T follicular helper cell (primary cell): Measurements from ENCODE around the gene CACNG1.

Experiments
- DNase-seq: peaks from one replicate; pipeline ENCODE4 v3.0.0-alpha.2; 2020; ENCODE audit warnings: low read depth

The CACNG1 gene

DNA sequence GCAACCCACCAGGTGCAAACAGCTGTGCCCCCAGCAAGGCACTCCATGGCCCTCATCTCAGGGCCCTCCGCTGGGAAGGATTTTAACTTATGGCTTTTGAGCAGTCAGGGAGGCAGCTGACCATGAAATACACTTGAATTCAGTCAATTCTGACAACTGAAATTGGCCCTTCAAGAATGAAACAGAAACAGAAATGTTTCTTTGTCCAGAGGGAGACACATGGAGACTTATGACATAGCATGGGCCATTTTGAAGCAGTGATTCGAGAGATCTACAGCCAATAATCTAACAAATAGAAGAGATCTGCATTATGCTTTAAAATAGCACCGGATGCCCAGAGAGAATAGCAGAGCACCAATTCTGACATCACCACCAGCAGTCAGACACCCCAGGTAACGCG lies 7.5 kb downstream of the CACNG1 start:
- no peak for DNase-seq

DNA sequence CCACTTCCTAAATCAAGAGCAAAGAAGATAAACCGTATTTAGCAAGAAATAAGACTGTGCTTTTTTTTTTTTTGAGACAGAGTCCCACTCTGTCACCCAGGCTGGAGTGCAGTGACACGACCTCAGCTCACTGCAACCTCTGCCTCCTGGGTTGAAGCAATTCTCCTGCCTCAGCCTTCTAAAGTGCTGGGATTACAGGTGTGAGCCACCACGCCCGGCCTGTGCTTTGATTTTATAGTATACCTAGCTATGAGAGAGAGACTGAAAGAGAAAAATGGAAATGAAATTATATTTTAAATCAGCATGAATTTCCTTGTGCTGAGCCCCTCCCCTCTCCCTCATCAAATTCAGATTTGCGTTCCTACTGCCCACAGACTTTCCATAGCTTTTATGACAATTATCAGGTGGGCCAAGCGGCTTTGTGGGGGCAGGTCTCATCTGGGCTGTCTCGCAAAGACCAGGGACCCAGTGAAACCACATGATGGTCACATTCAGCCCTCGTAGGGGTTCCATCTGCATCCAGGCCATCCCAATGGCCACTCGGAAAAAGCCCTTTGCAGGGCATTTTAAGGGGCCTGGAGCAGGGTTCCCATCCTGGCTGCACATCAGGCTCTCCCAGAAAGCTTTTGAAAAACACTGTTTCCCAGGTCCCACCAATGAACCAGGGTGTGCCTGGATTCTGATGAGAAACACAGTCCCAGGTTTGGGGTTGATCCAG lies 8.5 kb downstream of the CACNG1 start:
- no peak for DNase-seq

DNA sequence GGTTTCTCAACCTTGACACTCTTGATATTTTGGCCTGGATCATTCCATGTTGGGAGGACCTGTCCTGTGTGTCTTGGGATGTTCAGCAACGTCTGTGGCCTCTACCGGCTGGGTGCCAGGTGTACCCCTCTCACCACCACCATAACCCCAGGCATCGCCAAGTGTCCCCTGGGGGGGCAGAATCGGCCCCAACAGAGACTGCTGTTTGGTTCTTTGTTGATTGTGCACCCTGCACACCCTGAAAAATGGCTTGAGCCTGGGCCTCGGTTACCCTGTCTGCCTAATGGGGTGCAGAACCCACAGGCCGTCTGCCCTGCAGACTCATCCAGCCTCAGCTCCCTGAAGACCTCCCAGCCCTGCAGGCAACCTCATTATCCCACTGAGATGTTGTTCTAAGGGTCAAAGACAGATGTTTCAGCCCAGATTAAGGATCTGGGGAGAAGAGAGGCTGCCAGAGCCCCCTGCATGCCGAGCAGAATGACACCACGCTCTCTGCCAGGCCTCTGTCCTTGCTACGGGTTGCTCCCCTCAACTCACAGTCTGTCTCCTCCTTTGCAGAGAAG lies 9.2 kb downstream of the CACNG1 start:
- DNase-seq = no peak

DNA sequence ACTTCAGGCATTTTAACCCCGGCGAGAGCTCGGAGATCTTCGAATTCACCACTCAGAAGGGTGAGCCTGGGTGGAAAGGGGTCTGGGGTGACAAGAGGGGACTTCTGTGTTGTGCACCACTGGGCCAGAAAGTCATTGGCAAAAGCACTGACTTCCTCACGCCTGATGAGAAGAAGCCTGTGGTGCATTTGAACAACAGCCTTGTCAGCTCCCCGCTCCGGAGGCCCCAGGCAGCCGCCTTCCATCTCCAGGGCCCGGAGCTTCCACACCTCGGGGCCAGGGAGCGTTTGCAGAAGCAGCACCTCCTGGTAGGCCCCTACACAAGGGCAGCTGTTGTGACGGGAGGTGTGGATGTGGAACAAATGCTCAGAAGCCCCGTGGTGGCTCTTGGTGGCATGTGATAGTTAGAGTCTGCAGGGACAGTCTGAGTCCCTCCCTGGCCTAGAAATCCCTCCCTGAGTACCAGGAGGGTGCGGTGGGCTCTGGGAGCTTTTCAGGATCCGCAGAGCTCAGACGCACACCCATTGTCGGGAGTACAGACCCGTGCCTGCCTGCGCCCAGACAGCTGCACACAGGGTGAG lies 9.7 kb downstream of the CACNG1 start:
- no peak for DNase-seq

DNA sequence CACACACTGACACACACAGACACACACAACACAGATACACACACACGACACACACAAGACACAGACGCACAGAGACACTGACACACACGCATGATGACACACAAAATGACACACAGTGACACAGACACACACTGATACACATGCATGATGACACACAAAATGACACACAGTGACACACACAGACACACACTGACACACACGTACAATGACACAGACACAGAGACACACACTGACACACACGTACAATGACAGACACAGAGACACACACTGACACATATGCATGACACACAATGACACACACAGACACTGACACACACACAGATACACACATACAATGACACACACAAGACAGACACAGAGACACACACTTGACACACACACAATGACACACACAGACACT lies 10.3 kb downstream of the CACNG1 start:
- no peak for DNase-seq

DNA sequence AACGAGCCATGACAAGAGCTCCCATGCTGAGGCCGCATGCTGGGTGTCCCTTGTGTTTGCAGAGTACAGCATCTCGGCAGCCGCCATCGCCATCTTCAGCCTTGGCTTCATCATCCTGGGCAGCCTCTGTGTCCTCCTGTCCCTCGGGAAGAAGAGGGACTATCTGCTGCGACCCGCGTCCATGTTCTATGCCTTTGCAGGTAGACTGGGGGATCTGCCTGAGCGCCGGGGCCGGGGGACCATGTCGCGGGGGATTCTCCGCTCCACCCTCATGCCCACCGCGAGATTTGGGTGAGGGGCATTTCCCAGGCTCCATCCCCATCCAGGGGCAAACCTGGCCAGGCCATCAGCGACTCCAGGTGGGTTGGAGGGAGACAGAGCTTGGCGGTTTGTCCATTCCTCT lies 10.7 kb downstream of the CACNG1 start:
- DNase-seq = no peak

DNA sequence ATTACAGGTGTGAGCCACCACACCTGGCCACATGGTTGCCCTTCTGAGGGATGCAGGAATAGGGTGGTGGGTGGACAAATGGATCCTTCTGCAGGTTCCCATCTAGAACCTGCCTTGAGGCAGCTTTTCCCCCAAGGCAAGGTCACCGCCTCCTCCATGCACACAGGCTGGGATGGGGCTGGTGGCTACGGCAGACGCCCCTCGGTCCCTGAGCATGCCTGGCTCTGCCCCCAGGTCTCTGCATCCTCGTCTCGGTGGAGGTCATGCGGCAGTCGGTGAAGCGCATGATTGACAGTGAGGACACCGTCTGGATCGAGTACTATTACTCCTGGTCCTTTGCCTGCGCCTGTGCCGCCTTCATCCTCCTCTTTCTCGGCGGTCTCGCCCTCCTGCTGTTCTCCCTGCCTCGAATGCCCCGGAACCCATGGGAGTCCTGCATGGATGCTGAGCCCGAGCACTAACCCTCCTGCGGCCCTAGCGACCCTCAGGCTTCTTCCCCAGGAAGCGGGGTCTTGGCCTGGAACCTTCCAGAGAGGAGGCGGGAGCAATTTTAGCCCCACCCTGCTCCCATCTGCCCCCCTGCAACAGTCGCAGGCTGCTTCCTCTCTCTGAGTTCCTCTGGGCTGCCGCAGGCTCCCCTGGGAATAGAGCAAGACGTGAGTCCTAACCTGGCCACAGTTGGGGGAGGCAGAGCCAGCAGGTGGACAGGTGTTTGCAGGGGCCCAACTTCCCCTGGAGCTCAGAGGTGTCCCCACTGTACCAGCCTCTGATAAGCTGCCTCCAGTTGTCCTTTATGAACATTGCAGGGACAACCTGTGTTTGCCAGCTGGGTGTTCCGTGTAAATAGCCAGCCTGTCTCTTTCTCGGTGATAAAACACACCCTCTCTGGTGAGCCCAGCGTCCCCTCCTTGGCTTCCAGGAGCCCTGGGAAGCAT lies 11.7 kb downstream of the CACNG1 start:
- no peak for DNase-seq

DNA sequence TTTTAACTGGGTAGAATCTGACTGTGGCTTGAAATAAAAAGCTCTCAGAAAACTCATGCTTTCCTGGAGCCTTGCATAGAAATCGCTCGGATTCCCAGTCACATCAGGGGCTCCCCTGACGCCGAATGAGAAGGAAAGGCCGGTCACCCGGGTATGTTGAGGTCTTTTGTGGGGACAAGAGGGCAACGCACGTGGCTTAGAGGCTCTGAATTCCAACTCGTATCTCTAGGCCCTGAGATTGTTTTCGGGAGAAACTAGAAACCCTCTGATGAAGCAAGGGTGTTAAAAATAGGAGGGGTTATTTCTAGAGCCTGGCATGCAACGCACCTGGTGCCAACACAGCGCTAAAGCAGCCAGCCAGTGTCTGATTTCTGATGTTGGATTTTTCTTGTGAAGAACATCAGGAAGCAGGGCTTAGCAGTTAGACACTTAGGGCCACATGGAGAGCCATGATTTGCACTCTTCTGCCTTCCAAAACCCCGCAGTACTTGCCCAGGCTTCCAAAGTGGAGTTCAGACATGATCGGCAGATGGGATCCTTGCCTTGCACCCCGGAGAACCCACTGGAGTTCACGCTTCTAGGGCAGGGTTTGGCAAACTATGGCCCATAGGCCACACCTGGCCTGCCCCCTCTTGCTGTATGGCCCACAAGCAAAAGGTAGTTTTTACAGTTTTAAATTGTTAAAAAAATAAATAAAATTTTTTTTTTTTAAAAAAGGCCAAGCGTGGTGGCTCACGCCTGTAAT lies 12.6 kb downstream of the CACNG1 start:
- DNase-seq = no peak

DNA sequence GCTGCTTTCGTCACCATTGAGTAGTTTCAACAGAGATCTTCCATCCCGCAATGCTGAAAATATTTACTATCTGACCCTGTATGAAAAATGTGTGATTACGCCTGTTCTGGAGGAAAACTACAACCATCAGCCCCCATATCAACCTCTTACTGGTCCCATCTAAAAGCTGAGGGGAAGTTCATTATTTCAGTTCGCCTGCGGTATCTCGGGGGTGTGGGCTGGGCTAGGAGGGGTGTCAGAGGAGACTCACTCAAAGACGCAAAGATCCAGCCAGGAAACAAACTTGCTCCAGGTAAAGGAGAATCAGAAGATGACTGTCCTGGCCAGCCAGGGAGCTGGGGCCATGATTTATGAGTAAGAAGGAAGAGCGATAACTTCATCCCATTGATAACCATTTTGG lies 13.7 kb downstream of the CACNG1 start:
- DNase-seq = no peak

DNA sequence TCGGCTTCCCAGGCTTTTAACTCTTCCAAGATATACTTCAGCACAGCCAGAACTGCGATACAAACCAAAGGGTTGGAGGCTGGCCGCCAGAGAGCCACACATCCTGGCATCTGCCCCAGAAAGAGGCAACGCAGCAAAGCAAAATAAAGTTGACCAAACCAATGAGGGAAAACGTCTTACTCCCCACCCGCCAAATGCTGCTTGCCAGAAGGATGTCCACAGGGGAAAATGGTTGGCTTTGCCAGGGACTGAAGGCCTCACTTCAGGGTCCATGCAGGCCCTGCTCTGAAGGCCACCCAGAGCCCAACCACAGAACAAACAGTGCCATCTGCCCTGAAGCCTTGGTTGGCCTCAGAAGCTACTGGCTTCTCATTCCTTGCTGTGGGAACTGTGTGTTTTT lies 15.0 kb downstream of the CACNG1 start:
- DNase-seq = no peak

DNA sequence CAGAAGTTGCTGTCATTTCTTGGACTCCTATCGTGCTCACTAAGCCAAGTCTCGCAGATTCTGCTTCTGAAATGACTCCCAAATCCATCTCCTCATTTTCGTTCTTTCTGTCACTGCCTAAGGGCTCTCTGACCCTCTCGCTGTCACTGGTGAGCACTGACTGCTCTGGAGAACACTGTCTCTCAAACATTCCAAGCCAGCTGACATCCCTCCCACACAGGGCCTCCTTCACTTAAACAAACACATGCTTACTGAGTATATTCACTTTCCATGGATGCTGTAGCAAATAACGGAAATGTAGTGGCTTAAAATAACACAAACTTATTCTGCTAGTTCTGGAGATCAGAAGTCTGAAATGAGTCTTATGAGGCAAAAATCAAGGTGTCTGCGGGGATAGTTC lies 18.8 kb downstream of the CACNG1 start:
- no peak for DNase-seq

DNA sequence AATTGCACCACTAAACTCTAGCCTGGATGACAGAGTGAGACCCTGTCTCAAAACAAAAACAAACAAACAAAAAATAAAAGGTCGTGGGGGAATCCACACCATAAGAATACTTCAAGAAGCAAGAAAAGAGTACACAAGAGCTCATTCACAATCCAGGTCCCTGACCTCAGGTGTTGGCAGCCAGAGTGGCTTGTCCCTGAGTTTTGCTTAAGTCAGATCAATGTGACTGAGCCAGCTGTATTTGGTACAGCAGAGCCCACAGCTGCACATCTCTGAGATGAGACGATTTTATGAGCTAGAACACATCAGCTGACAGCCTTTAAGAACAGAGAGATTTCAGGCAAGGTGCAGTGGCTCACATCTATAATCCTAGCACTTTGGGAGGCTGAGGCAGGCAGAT lies 22.4 kb downstream of the CACNG1 start:
- no peak for DNase-seq

DNA sequence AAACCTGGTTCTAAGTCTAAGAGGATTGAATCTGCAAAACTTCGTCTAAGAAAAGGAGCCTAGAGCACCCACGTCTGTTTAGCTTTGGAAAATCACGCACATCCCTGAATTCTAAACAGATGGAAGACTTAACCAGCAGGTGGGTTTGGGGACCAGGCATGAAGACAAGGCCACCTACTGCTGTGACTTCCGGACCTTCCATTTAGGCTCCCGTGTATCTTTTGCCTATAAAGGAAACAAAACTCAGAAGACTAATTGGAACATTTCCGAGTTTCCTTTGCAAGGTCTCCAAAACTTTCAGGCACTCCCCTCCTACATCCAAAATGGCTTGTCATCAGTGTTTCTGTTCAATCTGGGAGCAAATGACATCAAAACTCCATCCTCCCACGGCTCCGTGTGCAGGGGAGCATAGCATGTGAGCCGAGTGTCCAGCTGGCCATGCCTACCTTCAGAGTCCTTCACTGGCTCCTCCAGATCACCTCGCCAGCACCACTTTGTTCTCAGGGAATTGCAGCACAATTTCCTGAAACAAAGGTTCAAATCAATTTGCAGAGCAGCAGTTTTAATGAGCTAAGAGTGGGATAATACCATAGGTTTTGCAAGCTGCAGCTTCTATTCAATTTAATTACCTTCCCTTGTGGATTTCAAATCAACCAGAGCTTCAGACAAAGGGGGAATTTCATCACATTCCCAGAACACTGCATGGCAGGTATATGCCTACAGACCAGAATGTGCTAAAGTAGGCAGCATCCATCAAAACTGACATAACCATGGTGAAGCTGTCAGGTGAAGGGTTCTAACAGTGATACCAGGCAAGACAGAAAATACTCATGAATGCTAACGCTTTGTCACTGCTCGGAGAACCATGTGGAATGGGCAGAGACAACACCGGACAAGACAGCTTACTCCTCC lies 23.5 kb downstream of the CACNG1 start:
- no peak for DNase-seq

DNA sequence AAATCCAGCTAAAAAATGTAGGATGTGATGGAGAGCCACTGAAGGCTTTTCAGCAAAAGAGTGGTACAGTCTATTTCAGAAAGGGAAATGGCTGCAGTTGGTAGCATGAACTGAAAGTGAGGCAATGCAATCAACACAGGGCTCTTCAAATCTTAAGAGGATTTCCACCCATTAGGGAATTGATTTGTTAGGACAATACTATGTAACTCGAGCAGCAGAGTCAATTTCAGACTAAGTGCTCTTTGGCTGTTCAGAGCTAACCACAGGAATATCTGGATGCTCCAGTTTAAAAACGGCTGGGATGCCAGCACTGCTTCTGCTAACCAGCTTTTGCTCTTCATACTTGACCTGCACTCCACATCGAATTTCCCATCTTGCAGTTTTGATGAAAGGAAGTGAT lies 24.6 kb downstream of the CACNG1 start:
- no peak for DNase-seq

DNA sequence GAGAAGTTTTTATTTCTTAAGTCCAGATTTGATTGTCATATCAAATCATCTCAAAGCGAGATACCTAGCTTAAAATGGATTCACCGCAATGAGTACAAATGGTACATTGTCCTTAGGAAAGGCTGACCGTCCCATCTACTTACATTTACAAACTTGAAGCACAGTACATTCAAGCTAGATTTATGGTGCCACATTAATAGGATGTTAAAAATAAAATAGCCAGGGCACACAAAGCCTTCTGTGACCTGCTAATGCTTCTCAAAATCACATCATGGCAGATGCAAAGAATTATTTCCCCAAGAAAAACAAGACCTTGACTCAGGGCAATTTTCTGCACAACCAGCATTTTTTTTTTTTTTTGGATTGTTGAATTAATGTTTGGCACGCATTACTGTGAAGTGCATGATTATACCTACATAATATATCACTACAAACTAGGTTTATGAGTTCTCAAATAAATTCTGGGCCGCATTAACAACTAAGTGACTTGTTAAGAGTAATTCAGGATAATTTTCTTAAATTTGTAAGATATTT lies 25.3 kb downstream of the CACNG1 start:
- DNase-seq = no peak

DNA sequence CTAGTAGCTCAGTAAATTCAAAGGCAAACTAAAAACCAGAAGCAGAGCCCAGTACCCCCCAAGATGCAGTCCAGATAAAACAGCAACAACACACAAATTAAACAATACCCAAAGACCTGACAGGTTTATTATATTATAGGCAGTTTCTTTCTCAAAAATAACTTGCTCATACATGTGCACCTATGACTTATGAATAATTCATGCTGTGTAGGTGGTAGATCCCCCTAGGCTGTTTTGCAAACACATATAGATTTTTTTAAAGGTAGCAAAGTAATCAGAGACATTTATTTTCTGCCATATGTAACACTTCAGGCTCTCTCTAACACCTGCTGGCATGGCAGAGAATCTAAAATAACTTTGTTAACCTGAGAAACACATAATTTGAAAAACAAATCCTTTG lies 27.2 kb downstream of the CACNG1 start:
- no peak for DNase-seq

DNA sequence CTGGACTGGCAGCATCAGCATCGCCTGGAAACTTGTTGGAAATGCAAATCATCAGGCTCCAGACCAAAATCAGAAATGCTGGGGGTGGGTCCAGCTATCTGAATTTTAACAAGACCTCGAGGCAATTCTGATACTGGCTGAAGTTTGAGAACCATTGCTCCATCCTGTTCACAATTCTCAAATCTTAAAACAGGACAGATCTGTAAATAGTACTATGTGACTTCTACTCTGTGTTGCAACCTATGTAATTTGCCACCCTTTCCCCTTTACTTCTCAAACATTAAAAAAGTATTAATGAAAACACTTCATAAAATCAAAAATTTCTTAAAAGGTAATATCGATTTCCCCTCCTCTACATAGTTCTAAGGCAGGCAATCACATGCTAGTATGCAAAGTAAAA lies 28.5 kb downstream of the CACNG1 start:
- DNase-seq = no peak

DNA sequence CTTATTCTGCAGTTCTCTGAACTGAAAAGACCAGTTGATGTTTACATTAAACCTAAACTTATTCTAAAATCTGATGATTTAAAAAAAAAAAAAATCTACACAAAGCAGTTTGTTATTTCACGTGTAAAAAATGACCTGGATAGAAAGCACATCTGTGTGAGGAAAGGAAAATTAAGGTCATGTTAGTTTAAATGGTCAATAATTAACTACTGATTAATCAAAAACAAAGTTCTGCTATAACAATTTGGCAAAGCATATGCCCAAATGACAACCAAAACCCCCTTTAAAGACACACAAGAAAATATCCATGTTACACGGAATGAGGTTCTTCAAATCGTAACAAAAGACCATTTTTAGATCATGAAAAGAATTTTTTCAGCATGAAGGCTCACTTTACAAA lies 30.4 kb downstream of the CACNG1 start:
- no peak for DNase-seq

DNA sequence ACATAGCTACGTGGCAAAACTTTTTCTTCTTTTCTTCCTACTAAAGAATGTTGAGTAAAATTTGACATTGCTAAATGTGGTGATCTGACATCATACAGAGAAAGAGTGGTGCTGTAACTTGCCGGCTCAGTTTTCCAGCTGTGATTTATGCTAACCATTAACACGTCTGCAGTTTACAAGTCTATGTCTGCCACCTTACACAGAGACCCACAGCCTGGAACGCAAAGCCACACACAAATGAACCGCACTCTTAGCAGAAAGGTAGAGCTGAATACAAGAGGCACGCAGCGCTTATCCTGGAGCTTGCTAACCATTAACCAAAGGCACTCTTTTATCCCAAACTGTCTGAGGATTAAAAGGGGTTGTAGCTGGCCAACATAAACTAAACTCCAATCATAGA lies 31.9 kb downstream of the CACNG1 start:
- no peak for DNase-seq

DNA sequence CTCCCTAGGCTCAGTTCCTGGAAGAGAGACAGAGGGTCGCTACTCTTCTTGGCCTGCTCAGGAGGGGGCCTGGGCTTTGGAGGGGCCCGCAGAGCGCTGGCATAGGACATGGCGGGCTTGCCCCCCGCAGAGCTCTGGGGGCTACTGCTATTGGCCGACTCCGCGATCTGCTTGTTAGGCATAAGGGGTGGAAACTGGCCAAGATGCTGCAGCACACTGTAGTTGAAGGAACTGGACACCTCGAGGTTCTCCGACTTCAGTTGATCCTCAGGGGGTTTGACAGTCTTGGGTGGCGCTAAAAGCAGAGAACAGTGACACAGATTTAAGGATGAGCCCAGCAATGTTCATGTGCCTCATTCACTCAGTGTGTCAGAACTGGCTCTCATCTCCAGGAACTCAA lies 33.9 kb downstream of the CACNG1 start:
- DNase-seq = no peak

DNA sequence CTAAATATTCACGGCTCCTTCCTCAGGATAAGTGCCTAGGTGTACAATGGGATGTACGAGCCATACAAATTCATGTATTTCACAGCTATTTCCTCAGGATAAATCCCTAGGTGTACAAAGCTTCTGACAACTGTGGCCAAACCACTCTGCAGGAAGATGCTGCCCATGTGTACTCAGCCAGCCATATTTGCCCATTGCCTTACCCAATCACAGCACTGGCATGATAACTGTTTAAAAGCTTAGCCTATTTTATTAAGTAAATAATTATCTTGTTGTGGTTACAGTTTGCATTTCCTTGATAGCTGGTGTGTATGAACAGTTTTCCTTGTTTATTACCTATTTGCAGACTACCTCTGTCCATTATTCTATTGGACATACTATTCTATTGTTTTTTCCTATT lies 35.1 kb downstream of the CACNG1 start:
- DNase-seq = no peak
